Esophagus (tissue), 2 donors: ENCODE data around the gene EIF3B. TPM values are rescaled to one million over a fixed set of nuclear protein-coding genes. Genes with fewer than 3 reads are reported as not detected.

Experiments used
- H3K27ac ChIP-seq, 2 donors: one replicate each; pipeline ENCODE4 v1.5.1; 2013; ENCODE audit warnings: low read depth in 2 of 2, mild to moderate bottlenecking in 2 of 2, inconsistent platforms in 1 of 2, low read length in 1 of 2, moderate library complexity in 1 of 2
- H3K27me3 ChIP-seq, 2 donors: one replicate each; pipeline ENCODE4 v1.6.1; 2013; ENCODE audit warnings: low read length in 2 of 2, control low read depth in 1 of 2, mild to moderate bottlenecking in 1 of 2; ENCODE audit not compliant: insufficient read depth in 2 of 2, control insufficient read depth in 1 of 2
- H3K36me3 ChIP-seq, 2 donors: one replicate each; pipeline ENCODE4 v1.6.1; 2013; ENCODE audit warnings: low read length in 1 of 2; ENCODE audit not compliant: control insufficient read depth in 2 of 2, insufficient read depth in 2 of 2
- H3K4me1 ChIP-seq, 2 donors: one replicate each; pipeline ENCODE4 v1.6.1; 2013; ENCODE audit warnings: low read length in 1 of 2; ENCODE audit not compliant: control insufficient read depth in 2 of 2, insufficient read depth in 2 of 2
- H3K4me3 ChIP-seq, 2 donors: one replicate each; pipeline ENCODE4 v1.5.1; 2013; ENCODE audit warnings: low read length in 2 of 2, mild to moderate bottlenecking in 2 of 2, low read depth in 1 of 2, moderate library complexity in 1 of 2
- H3K9me3 ChIP-seq, 2 donors: one replicate each; pipeline ENCODE4 v1.6.1; 2013; ENCODE audit warnings: mild to moderate bottlenecking in 2 of 2, low read depth in 1 of 2, low read length in 1 of 2, moderate library complexity in 1 of 2; ENCODE audit not compliant: control insufficient read depth in 2 of 2, insufficient read depth in 1 of 2
- WGBS, 2 donors: extraction: QIAGEN DNeasy Blood & Tissue Kit; methylation state at CpG; one replicate each; pipeline ENCODE4 v1.1.7; 2013; 5-methylcytosine and 5-hydroxymethylcytosine counted together
- polyA plus RNA-seq, 2 donors: library from polyadenylated mRNA; stranded (reverse); fragments of 200-250 nt; gene quantifications; one replicate each; pipeline ENCODE4 v1.2.3, GENCODE V29; 2013
- donor health status: healthy with polysubstance abuse.
- donor health status: Bipolar disorder and iron deficiency.

The EIF3B gene
- polyA plus RNA-seq, 2 donors, result 54.2 to 85.6 TPM

- Histone ChIP-seq H3K36me3 (no peaks in the 10 kb centered on the region), H3K27ac (peak overlapping the region; percentile 10 to 14), H3K27me3 (no peaks in the 10 kb centered on the region), H3K4me3 (peak overlapping the region; percentile 80 to 89), H3K9me3 (no peaks in the 10 kb centered on the region), H3K4me1 (peaks cover 2 to 9% of the 10 kb centered on the region in 2 donors)
- WGBS, 2 donors, result 60 to 64% methylated on average over 12 of the region's 12 CpGs
Observed at GRCh38 chr7:2404714-2405119, 50.1 kb downstream of the EIF3B start.

- 82 to 88% methylated on average over 10 of the region's 10 CpGs for WGBS, 2 donors
- H3K36me3 ChIP-seq, result no peaks in the 10 kb centered on the region
- H3K27me3 ChIP-seq, result no peaks in the 10 kb centered on the region
- no peaks in the 10 kb centered on the region for H3K9me3 ChIP-seq
- H3K4me1 ChIP-seq, result peaks cover 2 to 6% of the 10 kb centered on the region in 2 donors
- no peak overlapping the region for H3K4me3 ChIP-seq
- H3K27ac ChIP-seq, result peak overlapping the region in 1 of 2 donors; percentile 52
Observed at GRCh38 chr7:2405201-2405600, 50.6 kb downstream of the EIF3B start.

GRCh38 chr7:2405601-2406345, 51.1 kb downstream of the EIF3B start:
- Histone ChIP-seq H3K4me3 (peak overlapping the region in 1 of 2 donors; percentile 13), H3K36me3 (no peaks in the 10 kb centered on the region), H3K9me3 (no peaks in the 10 kb centered on the region), H3K4me1 (peaks cover 2 to 6% of the 10 kb centered on the region in 2 donors), H3K27me3 (no peaks in the 10 kb centered on the region), H3K27ac (peak overlapping the region; percentile 15 to 52)
- 75 to 78% methylated on average over 21 of the region's 21 CpGs for WGBS, 2 donors

GRCh38 chr7:2409745-2410414, 55.3 kb downstream of the EIF3B start:
- Histone ChIP-seq H3K9me3 (no peaks in the 10 kb centered on the region), H3K27ac (no peak overlapping the region), H3K4me3 (no peak overlapping the region), H3K36me3 (no peaks in the 10 kb centered on the region), H3K4me1 (peaks cover 0 to 4% of the 10 kb centered on the region in 2 donors), H3K27me3 (no peaks in the 10 kb centered on the region)
- WGBS, 2 donors, result 63 to 70% methylated on average over 15 of the region's 15 CpGs

- no peaks in the 10 kb centered on the region for H3K4me1 ChIP-seq
- H3K27me3 ChIP-seq, result no peaks in the 10 kb centered on the region
- H3K36me3 ChIP-seq, result no peaks in the 10 kb centered on the region
- peak overlapping the region in 1 of 2 donors; percentile 29 for H3K27ac ChIP-seq
- WGBS, 2 donors, result 96 to 100% methylated on average over 1 of the region's 1 CpG
- no peaks in the 10 kb centered on the region for H3K9me3 ChIP-seq
- no peak overlapping the region for H3K4me3 ChIP-seq
Observed at GRCh38 chr7:2411049-2411448, 56.4 kb downstream of the EIF3B start.

- H3K27ac ChIP-seq, result peak overlapping the region; percentile 17 to 54
- H3K36me3 ChIP-seq, result no peaks in the 10 kb centered on the region
- no peaks in the 10 kb centered on the region for H3K27me3 ChIP-seq
- 45 to 48% methylated on average over 12 of the region's 12 CpGs for WGBS, 2 donors
- no peaks in the 10 kb centered on the region for H3K9me3 ChIP-seq
- H3K4me3 ChIP-seq, result no peak overlapping the region
- H3K4me1 ChIP-seq, result no peaks in the 10 kb centered on the region
Observed at GRCh38 chr7:2411815-2412586, 57.4 kb downstream of the EIF3B start.

- H3K27me3 ChIP-seq, result no peaks in the 10 kb centered on the region
- H3K36me3 ChIP-seq, result no peaks in the 10 kb centered on the region
- WGBS, 2 donors, result 64 to 85% methylated on average over 3 of the region's 3 CpGs
- H3K4me3 ChIP-seq, result no peak overlapping the region
- no peaks in the 10 kb centered on the region for H3K4me1 ChIP-seq
- no peaks in the 10 kb centered on the region for H3K9me3 ChIP-seq
- H3K27ac ChIP-seq, result peak overlapping the region in 1 of 2 donors; percentile 54
Observed at GRCh38 chr7:2412587-2413201, 58.1 kb downstream of the EIF3B start.

GRCh38 chr7:2416063-2416462, 61.4 kb downstream of the EIF3B start:
- 82 to 85% methylated on average over 5 of the region's 5 CpGs for WGBS, 2 donors
- H3K4me1 ChIP-seq, result peaks cover 2 to 5% of the 10 kb centered on the region in 2 donors
- no peaks in the 10 kb centered on the region for H3K27me3 ChIP-seq

GRCh38 chr7:2416650-2417049, 62.0 kb downstream of the EIF3B start:
- Histone ChIP-seq H3K4me3 (no peak overlapping the region), H3K36me3 (no peaks in the 10 kb centered on the region), H3K27me3 (no peaks in the 10 kb centered on the region), H3K27ac (no peak overlapping the region), H3K4me1 (peaks cover 2 to 5% of the 10 kb centered on the region in 2 donors), H3K9me3 (no peaks in the 10 kb centered on the region)
- 98% methylated on average over 6 of the region's 6 CpGs for WGBS, 2 donors

More at GRCh38 chr7:2416063-2416462, 61.4 kb downstream of the EIF3B start:
- Histone ChIP-seq H3K4me3 (no peak overlapping the region), H3K9me3 (no peaks in the 10 kb centered on the region), H3K36me3 (no peaks in the 10 kb centered on the region), H3K27ac (no peak overlapping the region)
